Endothelial cell of umbilical vein (primary cell): ENCODE results near the gene CCNJ. TPM values are rescaled to one million over a fixed set of nuclear protein-coding genes. Genes with fewer than 3 reads are reported as not detected.
A peak's percentile ranks its signal among the peaks of the same experiment; 100 is the strongest.

Experiments used
- BruUV-seq: library from RNA; stranded (reverse); fragments of 400-500 nt; replicated peaks from 2 replicates; lab custom pipeline; 2021; lab: Mats Ljungman, UMichigan
- CTCF ChIA-PET: fragments of 300-600, 350-600 bp; sonication (Branson Sonifier 250); formaldehyde crosslinking; loops from one replicate; lab custom pipeline; 2021; ENCODE audit warnings: antibody characterized with exemption, inconsistent platforms; lab: Charles Lee
- POLR2A ChIA-PET: fragments of 300-600, 350-600 bp; sonication (Branson Sonifier 250); formaldehyde crosslinking; loops from one replicate; lab custom pipeline; 2021; ENCODE audit warnings: antibody characterized with exemption, inconsistent platforms; lab: Charles Lee
- DNase-seq: peaks from one replicate; pipeline ENCODE4 v3.0.0-alpha.2; 2011; ENCODE audit warnings: low read depth, low spot score
- FAIRE-seq: peaks from 2 replicates; lab custom pipeline; 2011; peaks lifted over from hg19 to GRCh38; lab: Jason Lieb, UNC
- H2AFZ ChIP-seq: 2 replicates; pipeline ENCODE4 v1.6.0; 2012; ENCODE audit warnings: low read depth, low read length, control low read depth, inconsistent platforms
- H3K27ac ChIP-seq: 2 replicates; pipeline ENCODE4 v1.5.1; 2011; ENCODE audit warnings: low read depth, mild to moderate bottlenecking, control low read depth, low read length, moderate library complexity; ENCODE audit not compliant: insufficient read depth
- H3K27me3 ChIP-seq, 2 experiments: 2 replicates each; pipeline versions ENCODE4 v1.6.0 to v1.6.1; 2011; ENCODE audit warnings: low read length in 2 of 2, mixed read lengths in 1 of 2; ENCODE audit not compliant: control insufficient read depth in 2 of 2, insufficient read depth in 2 of 2
- H3K36me3 ChIP-seq, 2 experiments: 2 replicates in 1 of 2; 3 replicates in 1 of 2; pipeline ENCODE4 v1.5.1; 2011; ENCODE audit warnings: low read length in 2 of 2, mild to moderate bottlenecking in 1 of 2, moderate library complexity in 1 of 2; ENCODE audit not compliant: control insufficient read depth in 2 of 2, insufficient read depth in 2 of 2; ENCODE audit errors: extremely low read depth in 1 of 2
- H3K4me1 ChIP-seq: 3 replicates; pipeline ENCODE4 v1.5.1; 2011; ENCODE audit warnings: mild to moderate bottlenecking, low read length; ENCODE audit not compliant: control insufficient read depth, insufficient read depth; ENCODE audit errors: extremely low read depth
- H3K4me2 ChIP-seq: 2 replicates; pipeline ENCODE4 v1.6.1; 2011; ENCODE audit warnings: low read length, control low read depth, mixed read lengths; ENCODE audit not compliant: insufficient read depth
- H3K4me3 ChIP-seq, 3 experiments: fragments of 200-600 bp in 1 of 3; sonication (generic), shearing (Covaris generic) in 1 of 3; replicated peaks in 1 of 3; 2 replicates each; pipeline ENCODE4 v1.5.1; 2011 to 2016; ENCODE audit warnings: control low read depth in 3 of 3, low read length in 3 of 3, mild to moderate bottlenecking in 2 of 3, inconsistent platforms in 1 of 3, low read depth in 1 of 3, moderate library complexity in 1 of 3; ENCODE audit not compliant: insufficient read depth in 1 of 3
- H3K79me2 ChIP-seq: 2 replicates; pipeline ENCODE4 v1.6.0; 2012; ENCODE audit warnings: low read length, inconsistent platforms; ENCODE audit not compliant: control insufficient read depth, insufficient read depth
- H3K9ac ChIP-seq: replicated peaks from 2 replicates; pipeline ENCODE3; 2011; ENCODE audit warnings: low read length, control low read depth; ENCODE audit not compliant: insufficient read depth; ENCODE audit errors: extremely low read depth
- H3K9me1 ChIP-seq: replicated peaks from 3 replicates; pipeline ENCODE4 v1.6.0; 2011; ENCODE audit warnings: mild to moderate bottlenecking, low read length; ENCODE audit not compliant: control insufficient read depth, insufficient read depth; ENCODE audit errors: extremely low read depth
- H3K9me3 ChIP-seq: replicated peaks from 2 replicates; pipeline ENCODE4 v1.5.1; 2012; ENCODE audit warnings: low read length, inconsistent platforms; ENCODE audit not compliant: control insufficient read depth, insufficient read depth
- H4K20me1 ChIP-seq: replicated peaks from 2 replicates; pipeline ENCODE3; 2011; ENCODE audit warnings: mild to moderate bottlenecking, low read length; ENCODE audit not compliant: control insufficient read depth, insufficient read depth; ENCODE audit errors: extremely low read depth
- FOS ChIP-seq: IDR thresholded peaks from 2 replicates; pipeline ENCODE4 v1.6.1; 2011; ENCODE audit warnings: mild to moderate bottlenecking, low read length, moderate library complexity, borderline replicate concordance; ENCODE audit not compliant: insufficient read depth
- GATA2 ChIP-seq: IDR thresholded peaks from 2 replicates; pipeline ENCODE4 v1.7.0; 2011; ENCODE audit warnings: low read depth, mild to moderate bottlenecking, moderate library complexity, mixed read lengths, low read length; ENCODE audit not compliant: insufficient read length, insufficient read depth
- POLR2A ChIP-seq: IDR thresholded peaks from 2 replicates; pipeline ENCODE4 v1.6.1; 2012; ENCODE audit warnings: low read depth, mild to moderate bottlenecking, control low read depth, low read length
- dilution Hi-C: fragments of 300-500 bp; cut with MboI; formaldehyde crosslinking; loops from one replicate; pipeline ENCODE4 v1.15.0; 2019; ENCODE audit warnings: low sequenced_read_pairs; ENCODE audit not compliant: extremely low pct_ligation_motif_present
- intact Hi-C: fragments of 100-400 bp; cut with micrococcal nuclease; formaldehyde crosslinking; loops from one replicate; pipeline ENCODE4 v1.10.0; 2022
- polyA plus RNA-seq, 4 experiments: library from polyadenylated mRNA; depleted of rRNA in 3 of 4; stranded (reverse) in 3 of 4; unstranded in 1 of 4; fragments of >200 nt; gene quantifications; 2 replicates each; pipeline versions ENCODE4 v1.2.1 to v1.2.3, GENCODE V29; 2011 to 2012; ENCODE audit warnings: missing spikeins in 1 of 4
- total RNA-seq: library from RNA; stranded (reverse); gene quantifications from 2 replicates; pipeline ENCODE4 v1.2.3, GENCODE V29; 2021

Gene CCNJ
- total and polyA plus RNA-seq, 2 donors (not counting 3 experiments of a cell fraction or from before 2014, with no cell fraction given) = 25.5 to 27.6 TPM

DNA sequence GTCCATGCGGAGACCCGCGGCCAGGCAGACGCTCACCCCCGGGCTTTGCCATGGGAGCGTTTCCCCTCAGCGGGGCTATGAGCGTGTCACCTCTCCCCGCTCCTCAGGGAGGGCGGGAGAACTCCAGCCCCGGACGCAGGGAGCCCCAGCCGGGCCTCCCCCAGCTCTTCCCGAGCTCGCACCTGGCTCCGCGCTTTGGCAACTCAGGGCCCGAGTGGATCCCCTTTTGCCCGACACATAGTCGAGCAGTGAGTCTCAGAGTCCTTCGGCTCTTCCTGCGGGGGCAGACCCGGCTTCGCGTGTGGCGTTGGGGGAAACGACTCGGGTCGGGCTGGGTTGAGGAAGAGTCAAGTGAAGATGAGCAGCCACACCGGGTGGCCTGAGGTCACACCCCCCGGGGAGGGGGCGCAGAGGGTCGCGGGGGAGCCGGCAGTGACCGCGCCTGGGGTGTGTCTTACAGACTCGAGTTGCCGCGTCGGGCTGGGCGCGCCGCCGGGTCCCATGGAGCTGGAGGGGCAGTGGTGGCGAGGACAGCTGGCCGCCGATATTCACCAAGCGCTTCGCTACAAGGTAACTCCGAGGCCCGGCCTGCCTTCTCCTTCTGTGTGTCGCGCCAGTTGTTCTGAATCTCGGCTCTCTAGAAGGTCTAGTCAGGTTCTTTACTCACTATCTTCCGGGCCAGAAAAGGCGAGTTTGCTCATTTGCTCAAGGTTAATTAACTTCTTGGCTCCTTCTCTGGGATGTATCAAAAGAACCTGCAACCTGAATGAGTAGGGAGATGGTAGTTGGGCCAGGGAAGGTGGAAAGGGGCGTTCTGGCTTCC, 721 bp downstream of the CCNJ start:
- POLR2A ChIA-PET = interaction anchor here (1.0 to 1.2 kb wide), 2 partner anchors 45 to 86 kb away, joined by 3 to 4 read pairs; partner anchors contain the start of gene ZNF518A
- peak; percentile 50 for DNase-seq
- H3K27ac ChIP-seq = peak overlapping the region; percentile 76
- CTCF ChIA-PET = interaction anchor here (0.6 to 2.0 kb wide), 8 partner anchors 9 to 350 kb away, joined by 3 to 10 read pairs (median 4); partner anchors contain the start of gene TCTN3
- H3K79me2 ChIP-seq = peaks cover 56% of the 10 kb centered on the region
- no peaks in the 10 kb centered on the region for H3K36me3 ChIP-seq
- intact Hi-C loops = loop anchor here (1.0 to 10.0 kb wide), 6 partner anchors 10 to 541 kb away; partner anchors contain the start of genes CC2D2B, TM9SF3 and ZNF518A
- H3K4me3 ChIP-seq = peak overlapping the region; percentile 78 to 99 (median 98)
- H3K4me2 ChIP-seq = peak overlapping the region; percentile 92
- H2AFZ ChIP-seq = peak overlapping the region; percentile 88
- no peaks in the 10 kb centered on the region for H4K20me1 ChIP-seq
- dilution Hi-C loops = no loop called here
- no peaks in the 10 kb centered on the region for H3K9me1 ChIP-seq
- peaks cover 22% of the 10 kb centered on the region for H3K4me1 ChIP-seq
- no peak for TF ChIP-seq GATA2
- no peaks in the 10 kb centered on the region for H3K27me3 ChIP-seq
- no peaks in the 10 kb centered on the region for H3K9me3 ChIP-seq
- BruUV-seq = no TSS peak
- peak overlapping the region; percentile 96 for H3K9ac ChIP-seq
- FAIRE-seq = peak; percentile 12

GRCh38 chr10:96044736-96045135, 1.4 kb downstream of the CCNJ start:
- POLR2A ChIA-PET = interaction anchor here (1.2 kb wide), 1 partner anchor 45 kb away, joined by 3 read pairs; no protein-coding TSS in a partner anchor
- peaks cover 61% of the 10 kb centered on the region for H3K79me2 ChIP-seq
- dilution Hi-C loops (no loop called here), intact Hi-C loops (loop anchor here (5.0 to 10.0 kb wide), 2 partner anchors 137 to 540 kb away; partner anchors contain the start of genes CC2D2B and TM9SF3)
- H2AFZ ChIP-seq = peak overlapping the region; percentile 88
- H3K36me3 ChIP-seq = no peaks in the 10 kb centered on the region
- no peaks in the 10 kb centered on the region for H3K27me3 ChIP-seq
- TSS peak; percentile 27 for BruUV-seq
- TF ChIP-seq POLR2A (no peak), FOS (no peak)
- peak overlapping the region; percentile 78 to 99 (median 98) for H3K4me3 ChIP-seq
- CTCF ChIA-PET = interaction anchor here (1.3 kb wide), 2 partner anchors 28 to 42 kb away, joined by 3 to 4 read pairs; no protein-coding TSS in a partner anchor
- peaks cover 17% of the 10 kb centered on the region for H3K4me1 ChIP-seq
- DNase-seq (peak; percentile 54), FAIRE-seq (no peak)
- peak overlapping the region; percentile 76 for H3K27ac ChIP-seq
- no peaks in the 10 kb centered on the region for H3K9me1 ChIP-seq
- H4K20me1 ChIP-seq = no peaks in the 10 kb centered on the region
- H3K4me2 ChIP-seq = peak overlapping the region; percentile 92
- no peaks in the 10 kb centered on the region for H3K9me3 ChIP-seq
- peak overlapping the region; percentile 96 for H3K9ac ChIP-seq
